NCI-H146 treated with DMSO at 0.1 percent for 48 hours (cell line): Measurements from ENCODE around the gene CA6.
"Not testable (repeated sequence)": the region's sequence is repeated elsewhere in the genome, so short reads cannot be mapped to it uniquely, and the experiment has no call there.

Experiments
- DNase-seq: peaks from one replicate; lab custom pipeline; 2025; ENCODE audit not compliant: unreplicated experiment; lab: John Stamatoyannopoulos, UW

CA6 gene

DNA sequence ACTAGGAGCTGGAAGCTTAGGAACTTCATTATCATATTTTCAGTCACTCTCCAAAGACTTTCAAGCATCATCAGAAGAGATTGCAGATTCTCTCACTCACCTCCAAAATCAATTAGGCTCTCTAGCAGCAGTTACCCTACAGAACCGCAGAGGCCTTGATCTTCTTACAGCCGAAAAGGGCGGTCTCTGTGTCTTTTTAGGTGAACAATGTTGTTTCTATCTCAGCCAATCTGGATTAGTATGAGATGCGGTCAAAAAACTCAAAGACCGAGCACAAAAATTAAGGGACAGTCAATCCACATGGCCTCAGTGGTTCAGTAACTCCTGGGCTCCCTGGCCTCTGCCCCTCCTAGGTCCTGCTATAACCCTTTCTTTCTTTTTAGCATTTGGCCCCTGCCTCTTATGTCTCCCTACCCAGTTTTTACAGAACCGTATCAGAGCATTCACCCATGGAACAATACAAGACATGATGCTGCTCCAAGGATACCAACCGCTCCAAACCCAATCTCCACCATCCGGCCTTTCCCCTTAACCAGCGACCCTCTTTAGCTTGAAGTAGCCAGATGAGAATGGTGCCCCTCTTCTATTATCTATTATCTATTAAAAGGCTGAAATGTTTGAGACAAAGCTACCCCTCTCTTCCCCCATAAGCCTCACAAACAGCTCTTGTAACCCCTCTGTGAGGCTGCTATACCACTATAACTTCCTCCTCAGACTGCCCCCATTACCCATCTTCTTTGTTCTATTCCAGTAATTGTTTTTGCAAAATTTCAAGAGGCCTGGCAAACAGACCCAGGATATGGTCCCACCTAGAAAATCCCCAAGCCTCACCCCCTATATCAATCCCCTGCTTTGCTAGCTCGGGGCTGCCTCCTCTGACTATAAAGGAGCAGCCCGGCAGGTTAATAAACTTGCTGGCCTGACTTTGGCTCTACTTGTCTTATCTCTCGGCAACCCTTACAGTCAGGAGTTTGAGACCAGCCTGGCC lies 18.7 kb upstream of the CA6 start:
- no peak for DNase-seq

DNA sequence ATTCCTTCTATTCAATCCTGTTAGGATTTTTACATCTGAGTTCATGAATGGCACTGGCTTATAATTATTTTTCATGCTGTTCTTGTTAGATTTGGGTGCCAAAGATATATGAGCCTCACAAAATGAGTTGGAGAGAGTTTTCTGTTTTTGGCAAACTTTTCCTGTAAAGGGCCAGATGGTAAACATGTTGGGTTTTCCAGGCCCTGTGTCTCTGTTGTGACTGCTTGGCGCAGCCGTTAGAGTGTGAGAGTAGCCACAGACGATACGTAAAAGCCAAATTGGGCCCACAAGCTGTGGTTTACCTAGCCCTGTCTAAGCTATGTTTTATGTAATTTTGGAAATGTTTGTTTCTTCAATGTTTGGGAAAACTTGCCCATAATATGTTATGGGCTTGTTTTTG lies 15.6 kb upstream of the CA6 start:
- DNase-seq: no peak

DNA sequence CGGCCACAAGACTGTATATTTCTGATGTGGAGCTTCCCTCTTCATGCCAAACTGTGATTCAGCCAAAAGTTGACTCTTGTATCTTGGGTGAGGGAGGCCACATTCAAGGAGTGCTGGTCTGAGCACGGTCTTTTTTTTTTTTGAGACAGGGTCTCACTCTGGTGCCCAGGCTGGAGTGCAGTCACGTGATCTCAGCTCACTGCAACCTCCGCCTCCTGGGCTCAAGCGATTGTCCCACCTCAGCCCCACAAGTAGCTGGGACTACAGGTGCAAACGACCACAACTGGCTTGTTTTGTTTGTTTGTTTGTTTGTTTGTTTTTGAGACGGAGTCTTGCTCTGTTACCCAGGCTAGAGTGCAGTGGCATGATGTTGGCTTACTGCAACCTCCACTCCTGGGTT lies 8.6 kb upstream of the CA6 start:
- DNase-seq: not testable (repeated sequence)

DNA sequence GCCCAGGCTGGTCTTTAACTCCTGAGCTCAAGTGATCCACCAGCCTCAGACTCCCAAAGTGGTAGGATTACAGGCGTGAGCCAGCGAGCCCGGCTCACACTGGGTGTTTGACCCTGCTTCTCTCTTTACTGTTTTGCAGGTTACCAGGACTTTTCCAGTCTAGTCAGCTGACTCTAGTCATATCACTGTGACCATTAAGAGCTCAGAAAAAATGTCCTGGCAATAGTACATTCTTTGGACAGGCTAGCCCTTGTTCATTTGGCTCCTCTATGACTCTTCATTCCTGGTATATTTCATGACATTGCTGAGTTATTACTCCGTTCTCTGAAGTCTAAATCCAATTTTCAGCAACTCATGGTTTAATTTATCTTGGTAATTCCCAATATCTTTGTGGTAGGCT lies 8.0 kb upstream of the CA6 start:
- DNase-seq: no peak

DNA sequence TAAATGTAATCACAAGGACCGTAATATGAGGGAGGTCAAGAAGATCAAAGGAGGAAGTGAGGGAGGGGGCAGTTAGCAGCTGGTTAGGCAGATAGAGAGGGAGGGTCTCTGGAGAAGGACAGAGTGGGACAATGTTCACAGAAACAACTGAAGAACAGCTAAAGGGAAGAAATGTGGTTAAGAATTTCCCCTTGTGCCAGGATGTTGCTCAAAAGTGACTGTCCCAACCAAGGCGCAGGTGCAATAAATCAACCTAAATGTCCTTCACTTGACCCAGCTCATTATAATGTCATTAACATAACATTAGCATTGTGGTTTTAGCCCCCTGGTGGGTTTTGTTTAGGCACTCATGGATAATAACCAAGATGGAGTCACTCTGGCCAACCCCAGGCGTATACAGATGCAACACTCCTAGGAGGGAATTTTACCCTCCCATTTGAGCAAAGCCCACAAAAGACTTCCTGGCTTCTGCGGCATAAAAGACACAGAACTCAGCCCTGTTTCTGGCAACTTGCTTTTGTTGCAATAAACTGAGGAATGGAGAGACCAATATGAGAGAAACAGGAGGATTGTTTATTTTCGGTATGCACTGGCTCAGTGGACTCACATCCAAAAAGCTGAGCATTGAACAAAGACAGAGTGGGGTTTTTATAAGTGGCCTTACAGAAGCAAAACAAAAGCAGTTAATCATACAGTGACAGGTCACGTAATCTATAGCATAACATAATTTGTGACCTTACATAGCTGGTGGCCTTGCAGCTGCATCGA lies 7.3 kb upstream of the CA6 start:
- DNase-seq: no peak

DNA sequence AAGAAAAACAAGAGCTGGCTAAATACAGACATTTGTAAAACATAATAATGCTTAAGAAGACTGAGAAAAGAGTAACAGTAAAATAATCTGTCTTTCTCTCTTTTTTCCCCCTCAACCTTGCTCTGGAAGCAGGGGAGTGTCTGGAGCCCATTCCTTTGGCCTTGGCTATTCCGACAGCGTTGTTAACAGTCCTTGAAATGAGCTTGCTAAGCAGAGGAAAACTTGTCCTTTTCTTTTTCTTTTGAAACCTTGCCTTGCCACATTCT lies 6.7 kb upstream of the CA6 start:
- no peak for DNase-seq

DNA sequence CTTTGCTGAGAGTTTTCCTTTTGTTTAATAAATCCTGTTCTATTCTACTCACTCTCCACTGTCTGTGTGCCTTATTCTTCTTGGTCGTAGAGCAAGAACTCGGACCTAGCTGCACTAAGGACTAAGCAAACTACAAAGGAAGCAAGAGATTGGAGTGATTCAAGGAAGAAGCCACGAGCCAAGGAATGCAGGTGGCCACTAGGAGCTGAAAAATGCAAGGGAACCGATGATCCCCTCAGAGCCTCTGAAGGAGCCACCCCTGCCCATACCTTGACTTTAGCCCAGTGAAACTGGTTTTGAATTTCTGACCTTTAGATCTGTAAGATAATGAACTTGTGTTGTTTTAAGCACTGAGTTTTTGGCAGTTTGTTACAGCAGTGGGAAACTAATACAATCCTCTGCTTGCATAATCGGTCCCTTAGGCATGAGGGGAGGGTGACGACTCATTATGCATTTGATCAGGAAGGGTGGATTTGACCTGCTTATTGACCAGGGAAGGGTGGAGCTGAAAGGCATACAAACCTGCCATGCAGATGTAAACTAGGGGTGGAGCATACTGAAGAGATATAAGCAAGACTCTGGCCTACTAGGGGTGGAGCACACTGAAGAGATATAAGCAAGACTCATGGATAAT lies 6.2 kb upstream of the CA6 start:
- DNase-seq: no peak

DNA sequence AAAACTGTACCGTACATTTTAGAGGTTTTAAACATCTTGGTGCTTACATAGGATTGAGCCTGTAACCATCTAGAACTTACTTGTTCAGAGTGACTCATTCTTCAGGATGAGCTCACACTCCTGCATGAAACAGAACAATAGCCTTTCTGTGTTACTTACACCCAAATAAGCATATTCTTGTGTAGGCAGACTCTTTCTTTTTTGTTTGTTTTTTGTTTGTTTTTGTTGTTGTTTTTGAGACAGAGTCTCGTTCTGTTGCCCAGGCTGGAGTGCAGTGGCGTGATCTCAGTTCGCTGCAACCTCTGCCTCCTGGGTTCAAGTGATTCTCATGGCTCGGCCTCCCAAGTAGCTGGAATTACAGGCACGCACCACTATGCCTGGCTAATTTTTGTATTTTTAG lies 3.8 kb upstream of the CA6 start:
- DNase-seq: no peak

DNA sequence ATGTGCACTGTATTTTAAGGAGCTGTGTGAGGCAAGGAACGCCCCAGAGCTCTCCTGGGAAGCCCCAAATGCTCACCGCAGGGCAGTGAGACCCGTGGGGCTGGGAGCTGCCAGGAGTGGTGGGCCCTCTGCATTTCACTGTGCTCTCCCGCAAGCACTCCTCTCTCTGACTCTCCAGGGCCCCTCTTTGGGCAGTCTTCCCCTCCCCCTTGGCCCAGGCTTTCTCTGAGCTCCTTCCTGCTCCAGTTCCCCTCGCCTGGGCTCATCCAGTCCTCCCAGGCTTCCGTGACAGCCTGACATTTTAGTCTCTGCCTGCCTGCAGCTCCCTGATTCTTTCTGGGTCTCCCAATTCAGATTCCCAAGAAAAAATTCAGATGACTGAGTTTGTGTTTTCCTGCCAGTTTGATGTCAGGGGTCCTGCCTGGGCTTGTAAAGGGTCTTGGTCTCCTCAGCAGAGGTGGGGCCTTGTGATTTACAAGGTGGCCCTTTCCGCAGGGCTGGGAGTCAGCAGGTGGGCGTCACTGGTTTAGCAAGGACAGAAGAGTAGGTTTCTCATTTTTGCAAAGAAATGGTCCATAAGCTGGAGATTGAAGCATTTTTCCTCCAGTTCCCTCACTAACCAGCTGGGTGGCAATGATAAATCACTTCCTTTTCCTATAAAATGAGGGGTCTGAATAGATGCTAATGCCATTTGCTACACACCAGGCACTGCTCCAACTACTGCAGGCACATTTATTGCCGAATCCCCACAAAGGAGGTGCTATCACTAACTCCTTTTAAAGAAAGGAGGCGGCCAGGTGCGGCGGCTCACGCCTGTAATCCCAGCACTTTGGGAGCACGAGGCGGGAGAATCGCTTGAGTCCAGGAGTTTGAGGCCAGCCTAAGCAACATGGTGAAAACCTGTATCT lies 1.9 kb upstream of the CA6 start:
- DNase-seq: no peak

DNA sequence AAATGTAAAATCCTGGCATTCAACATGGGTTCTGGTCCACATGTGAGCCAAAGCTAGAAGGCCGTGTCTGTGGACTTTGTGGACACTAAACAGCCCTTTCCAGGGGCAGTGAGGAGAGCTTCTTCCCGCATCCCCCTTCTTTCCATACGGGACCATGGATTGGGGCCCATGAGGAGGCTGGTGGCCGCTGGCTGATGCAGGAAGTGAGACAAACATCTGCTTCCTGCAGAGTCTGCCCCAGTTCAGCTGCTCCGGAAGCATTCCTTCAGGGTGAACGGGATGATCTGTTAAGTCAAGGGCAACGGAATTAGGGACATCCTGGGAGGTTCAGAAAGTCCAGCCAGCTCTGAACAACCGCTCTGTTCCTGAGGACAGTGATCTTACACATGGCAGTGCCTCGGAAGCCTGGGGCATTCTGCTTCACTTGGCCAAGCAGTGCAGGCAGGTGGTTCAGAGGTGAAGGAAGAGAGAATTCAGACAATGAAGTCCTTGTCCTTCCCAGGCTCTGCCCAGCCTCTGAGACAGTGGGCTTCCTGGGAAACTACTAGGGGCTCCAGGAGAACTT lies 1.5 kb downstream of the CA6 start:
- no peak for DNase-seq

DNA sequence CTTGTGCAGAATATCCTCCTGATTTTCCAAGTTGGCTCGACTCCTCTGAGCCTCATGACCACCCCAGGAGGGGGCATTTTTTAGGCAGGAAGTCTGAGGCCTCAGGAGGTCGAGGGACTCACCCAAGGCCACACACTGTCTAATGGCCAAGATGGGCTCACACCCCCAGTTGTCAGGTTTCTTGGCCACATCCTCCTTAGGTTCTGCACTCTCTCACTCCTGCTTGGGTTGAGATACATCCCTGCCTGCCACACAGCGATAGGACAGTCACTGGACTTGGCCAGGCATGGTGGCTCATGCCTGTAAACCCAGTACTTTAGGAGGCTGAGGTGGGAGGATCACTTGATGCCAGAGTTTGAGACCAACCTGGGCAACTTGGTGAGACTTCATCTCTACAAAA lies 4.6 kb downstream of the CA6 start:
- DNase-seq: no peak

DNA sequence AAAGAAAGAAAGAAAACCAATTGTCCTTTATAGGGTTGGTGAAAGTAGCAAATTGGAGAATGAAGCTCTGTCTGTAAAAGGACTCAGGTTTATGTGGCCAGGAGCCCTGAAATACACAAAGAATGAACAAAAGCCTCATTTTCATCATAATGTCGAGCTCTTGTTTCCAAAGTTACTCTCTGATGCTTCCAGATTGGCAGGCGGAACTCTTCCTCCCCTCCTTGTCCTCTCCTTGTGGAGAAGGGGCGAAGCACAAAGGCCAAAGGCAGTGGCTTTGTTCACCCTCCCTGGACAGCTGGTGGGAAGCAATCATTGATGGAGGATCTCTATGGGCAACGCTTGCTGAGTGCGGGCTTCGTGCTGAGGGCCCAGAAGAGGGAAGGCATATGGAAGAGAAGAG lies 5.6 kb downstream of the CA6 start:
- no peak for DNase-seq

DNA sequence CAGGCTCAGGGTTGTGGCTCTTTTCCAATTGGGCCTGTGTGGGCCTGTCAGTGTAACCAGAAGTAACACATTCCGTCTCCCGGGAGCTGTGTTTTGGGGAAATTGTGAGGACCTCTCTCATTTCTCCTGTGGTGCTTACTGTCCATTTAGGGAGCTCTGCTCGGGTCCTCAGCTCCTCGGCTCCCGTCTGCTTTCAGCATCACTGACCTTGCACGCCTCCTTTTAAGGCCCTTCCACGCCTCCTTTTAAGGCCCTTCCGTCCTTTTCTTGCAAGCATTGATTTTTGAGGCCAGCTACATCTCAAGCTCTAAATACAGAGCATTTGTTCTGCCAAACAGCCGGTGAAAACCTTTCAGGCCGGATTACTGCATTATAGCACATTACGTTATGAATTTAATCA lies 9.7 kb downstream of the CA6 start:
- DNase-seq: no peak

DNA sequence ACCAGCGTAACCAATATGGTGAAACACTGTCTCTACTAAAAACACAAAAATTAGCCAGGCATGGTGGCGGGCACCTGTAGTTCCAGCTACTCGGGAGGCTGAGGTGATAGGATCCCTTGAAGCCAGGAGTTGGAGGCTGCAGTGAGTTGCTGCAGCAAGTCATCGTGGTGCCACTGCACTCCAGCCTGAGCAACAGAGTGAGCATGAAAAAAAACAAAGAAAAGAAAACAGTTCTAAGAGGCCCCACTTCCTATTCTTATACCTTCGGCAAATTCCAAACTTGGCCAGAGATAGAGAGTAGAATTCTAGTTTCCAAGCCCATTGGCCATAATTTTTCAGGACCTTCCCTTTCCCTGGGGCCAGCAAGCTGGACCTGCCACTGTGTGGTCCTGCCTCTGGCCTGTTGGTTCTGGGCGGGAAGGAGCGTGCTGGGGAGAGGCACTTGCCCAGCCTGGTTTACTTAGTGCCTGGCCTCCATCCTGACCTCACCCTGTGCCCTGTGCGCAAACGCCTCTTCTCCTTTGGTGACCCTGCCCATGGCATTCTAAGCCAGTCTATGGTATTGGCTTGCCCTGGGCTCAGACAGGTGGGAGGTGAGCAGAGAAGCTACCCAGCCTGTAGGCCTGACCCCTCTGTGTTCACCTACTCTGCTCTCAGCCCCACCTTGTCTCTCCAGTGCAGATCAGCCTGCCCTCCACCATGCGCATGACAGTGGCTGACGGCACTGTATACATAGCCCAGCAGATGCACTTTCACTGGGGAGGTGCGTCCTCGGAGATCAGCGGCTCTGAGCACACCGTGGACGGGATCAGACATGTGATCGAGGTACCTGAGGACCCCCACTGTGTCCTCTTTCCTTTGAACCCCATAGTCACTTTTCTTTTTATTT lies 11.0 kb downstream of the CA6 start:
- DNase-seq: no peak

DNA sequence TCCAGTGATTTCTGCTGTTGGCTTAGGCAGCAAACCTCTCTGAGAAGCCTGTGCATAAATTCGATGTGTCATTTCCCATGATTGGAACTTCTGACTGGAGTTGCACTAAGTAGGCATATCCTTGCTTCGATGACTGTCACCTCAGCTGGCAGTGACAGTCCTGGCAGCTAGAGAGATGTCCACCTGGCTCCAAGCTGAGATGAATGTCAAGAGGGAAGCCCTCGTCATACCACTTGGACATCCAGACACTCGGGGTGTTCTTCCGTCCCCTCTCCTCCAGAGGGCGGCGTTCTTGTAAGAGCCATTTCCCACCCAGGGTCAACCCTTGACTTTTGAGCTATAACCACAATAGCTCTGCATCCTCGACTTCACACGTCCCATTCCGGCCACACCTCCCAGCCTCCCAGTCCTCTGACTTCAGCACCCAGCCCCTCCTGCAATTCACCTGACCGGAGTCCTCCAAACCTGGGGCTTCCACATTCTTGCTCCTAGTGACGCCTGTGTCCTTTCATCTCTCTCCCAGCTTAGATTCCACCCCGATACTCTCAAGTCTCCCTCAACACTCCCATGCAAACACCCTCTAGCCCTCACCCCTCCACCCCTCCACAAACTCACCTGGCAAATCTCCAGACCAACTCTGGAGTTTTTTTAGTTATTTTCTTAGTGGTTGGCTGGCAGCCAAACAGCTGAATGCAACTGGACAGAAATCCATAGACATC lies 17.3 kb downstream of the CA6 start:
- no peak for DNase-seq

DNA sequence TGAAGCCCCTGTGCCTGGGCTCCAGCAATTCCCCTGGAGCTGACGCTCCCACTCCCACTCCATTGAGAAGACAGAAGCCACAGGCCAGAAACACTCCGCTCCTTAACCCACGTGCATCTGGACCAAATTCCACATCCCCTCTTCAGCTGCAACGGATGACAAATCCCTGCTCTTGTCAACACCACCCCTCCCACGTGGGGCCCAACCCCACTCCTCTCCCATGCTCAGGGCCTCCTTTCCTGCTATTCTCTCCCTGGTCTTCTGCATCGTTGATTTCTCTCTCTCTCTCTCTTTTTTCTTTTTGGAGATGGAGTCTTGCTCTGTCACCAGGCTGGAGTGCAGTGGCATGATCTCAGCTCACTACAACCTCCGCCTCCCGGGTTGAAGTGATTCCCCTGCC lies 18.3 kb downstream of the CA6 start:
- DNase-seq: no peak

DNA sequence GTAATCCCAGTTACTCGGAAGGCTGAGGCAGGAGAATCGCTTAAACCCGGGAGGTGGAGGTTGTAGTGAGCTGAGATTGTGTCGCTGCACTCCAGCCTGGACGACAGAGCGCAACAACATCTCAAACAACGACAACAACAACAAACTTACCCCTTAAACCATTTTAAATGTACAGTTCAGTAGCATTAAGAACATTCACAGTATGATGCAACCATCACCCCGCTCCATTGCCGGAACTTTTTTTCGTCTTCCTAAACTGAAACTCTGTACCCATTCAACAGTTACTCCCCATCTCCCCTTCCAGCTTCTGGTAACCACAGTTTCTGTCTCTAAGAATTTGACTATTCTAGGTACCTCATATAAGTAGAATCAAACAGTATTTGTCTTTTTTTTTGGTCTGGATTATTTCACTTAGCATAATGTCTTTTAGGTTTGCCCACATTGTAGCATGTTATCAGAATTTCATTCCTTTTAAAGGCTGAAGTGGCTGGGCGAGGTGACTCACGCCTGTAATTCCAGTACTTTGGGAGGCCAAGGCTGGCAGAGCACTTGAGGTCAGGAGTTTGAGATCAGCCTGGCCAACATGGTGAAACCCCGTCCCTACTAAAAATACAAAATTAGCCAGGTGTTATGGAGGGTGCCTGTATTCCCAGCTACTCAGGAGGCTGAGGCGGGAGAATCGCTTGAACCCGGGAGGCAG lies 19.6 kb downstream of the CA6 start:
- no peak for DNase-seq

DNA sequence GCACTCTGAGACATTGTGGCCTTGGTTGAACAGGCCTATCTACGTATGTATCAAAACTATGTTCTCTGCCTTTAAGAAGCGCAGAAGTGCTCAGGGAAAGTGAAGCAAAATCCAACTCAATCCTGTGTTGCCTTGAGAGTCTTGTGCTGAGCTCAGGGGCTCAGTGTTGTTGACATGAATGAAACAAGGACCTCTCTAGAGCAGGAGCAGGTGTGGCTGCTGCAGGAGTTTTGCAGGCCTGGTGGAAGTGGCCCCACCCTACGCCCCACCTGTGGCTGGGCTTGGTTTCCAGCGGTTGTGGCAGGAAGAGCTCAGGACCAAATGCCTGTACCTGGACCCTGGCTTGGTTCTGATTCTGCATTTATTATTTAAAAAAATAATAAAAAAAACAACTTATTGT lies 20.9 kb downstream of the CA6 start:
- no peak for DNase-seq
